SK-N-MC (cell line): Measurements from ENCODE around the gene NOM1.

Experiments
- EZH2 ChIP-seq: fragments of 200-600 bp; sonication (generic); IDR thresholded peaks from one replicate; pipeline ENCODE4 v1.6.1; 2017; ENCODE audit warnings: antibody characterized with exemption
- POLR2AphosphoS5 ChIP-seq: IDR thresholded peaks from 2 replicates; pipeline ENCODE4 v1.6.1; 2012; ENCODE audit warnings: mild to moderate bottlenecking, low read depth, low read length, borderline replicate concordance

DNA sequence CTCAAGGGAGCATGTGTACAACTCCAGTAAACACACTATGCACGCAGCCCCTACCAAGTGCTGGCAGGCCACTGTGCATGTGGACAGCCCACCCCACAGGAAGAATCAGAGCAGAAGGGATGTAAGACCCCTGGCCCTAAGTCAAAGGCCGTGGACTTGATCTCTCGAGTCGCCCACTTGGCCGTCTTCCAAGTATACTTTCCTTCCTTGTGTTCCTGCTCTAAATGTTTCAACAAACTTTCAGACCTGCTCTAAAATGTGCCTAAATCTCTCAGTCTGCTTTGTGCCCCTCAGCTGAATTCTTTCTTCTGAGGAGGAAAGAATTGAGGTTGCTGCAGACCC is 21.1 kb upstream of the NOM1 start:
- no peak for TF ChIP-seq EZH2
- TF ChIP-seq POLR2AphosphoS5 = no peak
